ENCODE measurements around the gene CCDC157.
"Not testable (repeated sequence)": the region's sequence is repeated elsewhere in the genome, so short reads cannot be mapped to it uniquely, and the experiment has no call there.

The CCDC157 gene

GRCh38 chr22:30335236-30335635 lies 21.6 kb upstream of the CCDC157 start:
- Mint-ChIP-seq H3K27me3 (no peaks in the 10 kb centered on the region), H3K27ac (peak overlapping the region; percentile 68), H3K9me3 (ENCODE audit: low read depth) (no peaks in the 10 kb centered on the region), H3K4me1 (ENCODE audit: low read depth) (peaks cover 28% of the 10 kb centered on the region), H3K4me3 (no peak overlapping the region), H3K36me3 (peaks cover 6% of the 10 kb centered on the region)

GRCh38 chr22:30336752-30337460 lies 19.9 kb upstream of the CCDC157 start:
- no peaks in the 10 kb centered on the region for H3K27me3 Mint-ChIP-seq
- H3K9me3 Mint-ChIP-seq (ENCODE audit: low read depth): no peaks in the 10 kb centered on the region
- peaks cover 3% of the 10 kb centered on the region for H3K36me3 Mint-ChIP-seq
- peaks cover 28% of the 10 kb centered on the region for H3K4me1 Mint-ChIP-seq (ENCODE audit: low read depth)
- no peak overlapping the region for H3K27ac Mint-ChIP-seq
- H3K4me3 Mint-ChIP-seq: no peak overlapping the region

GRCh38 chr22:30337461-30337778 lies 19.4 kb upstream of the CCDC157 start:
- no peaks in the 10 kb centered on the region for H3K27me3 Mint-ChIP-seq
- H3K36me3 Mint-ChIP-seq: peaks cover 3% of the 10 kb centered on the region
- no peak overlapping the region for H3K27ac Mint-ChIP-seq

GRCh38 chr22:30338341-30338740 lies 18.5 kb upstream of the CCDC157 start:
- not testable (repeated sequence) for H3K9me3 Mint-ChIP-seq (ENCODE audit: low read depth); H3K4me3 Mint-ChIP-seq; H3K27me3 Mint-ChIP-seq; H3K36me3 Mint-ChIP-seq; H3K27ac Mint-ChIP-seq
- peaks cover 19% of the 10 kb centered on the region for H3K4me1 Mint-ChIP-seq (ENCODE audit: low read depth)

More at GRCh38 chr22:30337461-30337778, 19.4 kb upstream of the CCDC157 start:
- H3K9me3 Mint-ChIP-seq (ENCODE audit: low read depth): no peaks in the 10 kb centered on the region
- peaks cover 25% of the 10 kb centered on the region for H3K4me1 Mint-ChIP-seq (ENCODE audit: low read depth)
- no peak overlapping the region for H3K4me3 Mint-ChIP-seq

GRCh38 chr22:30338802-30339201 lies 18.0 kb upstream of the CCDC157 start:
- H3K4me1 Mint-ChIP-seq (ENCODE audit: low read depth): peaks cover 14% of the 10 kb centered on the region
- H3K4me3 Mint-ChIP-seq: no peak overlapping the region
- H3K36me3 Mint-ChIP-seq: peaks cover 8% of the 10 kb centered on the region
- H3K9me3 Mint-ChIP-seq (ENCODE audit: low read depth): no peaks in the 10 kb centered on the region
- no peaks in the 10 kb centered on the region for H3K27me3 Mint-ChIP-seq
- no peak overlapping the region for H3K27ac Mint-ChIP-seq

- Mint-ChIP-seq H3K4me1 (ENCODE audit: low read depth) (peaks cover 5% of the 10 kb centered on the region), H3K27ac (no peak overlapping the region), H3K4me3 (no peak overlapping the region), H3K36me3 (peaks cover 5% of the 10 kb centered on the region), H3K27me3 (no peaks in the 10 kb centered on the region), H3K9me3 (ENCODE audit: low read depth) (no peaks in the 10 kb centered on the region)
Measured at GRCh38 chr22:30340911-30341685, 15.7 kb upstream of the CCDC157 start.

GRCh38 chr22:30344447-30345200 lies 12.2 kb upstream of the CCDC157 start:
- no peak overlapping the region for H3K27ac Mint-ChIP-seq
- H3K4me1 Mint-ChIP-seq (ENCODE audit: low read depth): peaks cover 27% of the 10 kb centered on the region
- no peak overlapping the region for H3K4me3 Mint-ChIP-seq
- peaks cover 7% of the 10 kb centered on the region for H3K36me3 Mint-ChIP-seq
- H3K9me3 Mint-ChIP-seq (ENCODE audit: low read depth): no peaks in the 10 kb centered on the region
- H3K27me3 Mint-ChIP-seq: no peaks in the 10 kb centered on the region

- peak overlapping the region; percentile 30 for H3K27ac Mint-ChIP-seq
Measured at GRCh38 chr22:30347255-30347892, 9.4 kb upstream of the CCDC157 start.

GRCh38 chr22:30348404-30348803 lies 8.4 kb upstream of the CCDC157 start:
- Mint-ChIP-seq H3K27me3 (no peaks in the 10 kb centered on the region), H3K4me1 (ENCODE audit: low read depth) (peaks cover 58% of the 10 kb centered on the region), H3K4me3 (peak overlapping the region; percentile 48), H3K9me3 (ENCODE audit: low read depth) (no peaks in the 10 kb centered on the region), H3K27ac (peak overlapping the region; percentile 72), H3K36me3 (peaks cover 3% of the 10 kb centered on the region)

More at GRCh38 chr22:30347255-30347892, 9.4 kb upstream of the CCDC157 start:
- H3K4me1 Mint-ChIP-seq (ENCODE audit: low read depth): peaks cover 51% of the 10 kb centered on the region
- peak overlapping the region; percentile 4 for H3K4me3 Mint-ChIP-seq
- peaks cover 7% of the 10 kb centered on the region for H3K36me3 Mint-ChIP-seq
- H3K27me3 Mint-ChIP-seq: no peaks in the 10 kb centered on the region
- no peaks in the 10 kb centered on the region for H3K9me3 Mint-ChIP-seq (ENCODE audit: low read depth)

- Mint-ChIP-seq H3K4me3 (peak overlapping the region; percentile 48), H3K27ac (peak overlapping the region; percentile 72), H3K36me3 (peaks cover 3% of the 10 kb centered on the region), H3K27me3 (no peaks in the 10 kb centered on the region), H3K9me3 (ENCODE audit: low read depth) (no peaks in the 10 kb centered on the region), H3K4me1 (ENCODE audit: low read depth) (peaks cover 62% of the 10 kb centered on the region)
Measured at GRCh38 chr22:30348809-30349208, 8.0 kb upstream of the CCDC157 start.

- Mint-ChIP-seq H3K4me1 (ENCODE audit: low read depth) (peaks cover 79% of the 10 kb centered on the region), H3K9me3 (ENCODE audit: low read depth) (no peaks in the 10 kb centered on the region), H3K27ac (peak overlapping the region; percentile 23), H3K36me3 (peaks cover 9% of the 10 kb centered on the region), H3K4me3 (no peak overlapping the region), H3K27me3 (no peaks in the 10 kb centered on the region)
Measured at GRCh38 chr22:30351226-30351625, 5.6 kb upstream of the CCDC157 start.

- peak overlapping the region; percentile 94 for H3K27ac Mint-ChIP-seq
- peaks cover 7% of the 10 kb centered on the region for H3K36me3 Mint-ChIP-seq
- no peaks in the 10 kb centered on the region for H3K9me3 Mint-ChIP-seq (ENCODE audit: low read depth)
- H3K27me3 Mint-ChIP-seq: no peaks in the 10 kb centered on the region
- H3K4me1 Mint-ChIP-seq (ENCODE audit: low read depth): peaks cover 68% of the 10 kb centered on the region
- peak overlapping the region; percentile 98 for H3K4me3 Mint-ChIP-seq
Measured at GRCh38 chr22:30354644-30355043, 2.2 kb upstream of the CCDC157 start.

GRCh38 chr22:30357236-30357570 lies 396 bp downstream of the CCDC157 start:
- H3K36me3 Mint-ChIP-seq: peaks cover 7% of the 10 kb centered on the region
- H3K27me3 Mint-ChIP-seq: no peaks in the 10 kb centered on the region
- H3K27ac Mint-ChIP-seq: peak overlapping the region; percentile 81
- no peaks in the 10 kb centered on the region for H3K9me3 Mint-ChIP-seq (ENCODE audit: low read depth)
- peaks cover 47% of the 10 kb centered on the region for H3K4me1 Mint-ChIP-seq (ENCODE audit: low read depth)
- peak overlapping the region; percentile 98 for H3K4me3 Mint-ChIP-seq

- no peaks in the 10 kb centered on the region for H3K27me3 Mint-ChIP-seq
- H3K9me3 Mint-ChIP-seq (ENCODE audit: low read depth): no peaks in the 10 kb centered on the region
- H3K4me3 Mint-ChIP-seq: peak overlapping the region; percentile 98
- H3K4me1 Mint-ChIP-seq (ENCODE audit: low read depth): peaks cover 43% of the 10 kb centered on the region
- peaks cover 9% of the 10 kb centered on the region for H3K36me3 Mint-ChIP-seq
- peak overlapping the region; percentile 50 for H3K27ac Mint-ChIP-seq
Measured at GRCh38 chr22:30357650-30358215, 926 bp downstream of the CCDC157 start.
